NOMO-1 treated with dmso at 0.1 percent for 144 hours (cell line): ENCODE results near the gene UBA1.

Experiments
- DNase-seq: peaks from one replicate; lab custom pipeline; 2025; ENCODE audit not compliant: unreplicated experiment; lab: John Stamatoyannopoulos, UW

Gene UBA1

DNA sequence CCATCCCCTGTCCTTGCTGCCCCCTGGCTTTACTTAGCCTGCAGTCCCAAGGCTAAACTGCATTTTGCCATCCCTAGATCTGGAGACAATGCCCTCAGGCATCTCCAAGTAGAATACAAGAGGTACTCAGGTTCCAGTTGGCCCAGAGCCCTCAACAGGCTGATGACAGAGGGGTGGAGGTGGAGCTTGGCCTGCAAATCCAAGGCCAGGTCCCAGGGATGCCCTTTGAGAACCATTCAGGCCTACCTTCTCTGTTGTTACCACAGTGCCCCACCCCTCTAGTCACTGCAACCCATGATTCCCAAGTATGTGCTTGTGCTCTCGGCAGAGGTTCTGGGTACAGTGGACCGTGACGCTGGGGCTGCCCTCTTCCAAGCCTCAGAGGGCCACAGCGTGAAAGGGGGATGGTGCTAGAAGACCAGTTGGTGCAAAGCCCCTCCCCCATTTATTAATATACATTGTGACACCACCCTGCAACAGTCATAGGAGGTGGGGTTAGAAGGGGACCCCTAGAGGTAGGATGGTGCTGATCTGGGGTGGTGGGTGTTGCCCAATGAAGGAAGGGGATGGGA lies 6.4 kb upstream of the UBA1 start:
- DNase-seq = no peak

- no peak for DNase-seq
These were observed 3.7 kb upstream of the UBA1 start for GRCh38 chrX:47189906-47190305.

- peak; percentile 88 for DNase-seq
These were observed 3.0 kb upstream of the UBA1 start for GRCh38 chrX:47190445-47191269.

- no peak for DNase-seq
These were observed 2.3 kb upstream of the UBA1 start for GRCh38 chrX:47191331-47191730.

DNA sequence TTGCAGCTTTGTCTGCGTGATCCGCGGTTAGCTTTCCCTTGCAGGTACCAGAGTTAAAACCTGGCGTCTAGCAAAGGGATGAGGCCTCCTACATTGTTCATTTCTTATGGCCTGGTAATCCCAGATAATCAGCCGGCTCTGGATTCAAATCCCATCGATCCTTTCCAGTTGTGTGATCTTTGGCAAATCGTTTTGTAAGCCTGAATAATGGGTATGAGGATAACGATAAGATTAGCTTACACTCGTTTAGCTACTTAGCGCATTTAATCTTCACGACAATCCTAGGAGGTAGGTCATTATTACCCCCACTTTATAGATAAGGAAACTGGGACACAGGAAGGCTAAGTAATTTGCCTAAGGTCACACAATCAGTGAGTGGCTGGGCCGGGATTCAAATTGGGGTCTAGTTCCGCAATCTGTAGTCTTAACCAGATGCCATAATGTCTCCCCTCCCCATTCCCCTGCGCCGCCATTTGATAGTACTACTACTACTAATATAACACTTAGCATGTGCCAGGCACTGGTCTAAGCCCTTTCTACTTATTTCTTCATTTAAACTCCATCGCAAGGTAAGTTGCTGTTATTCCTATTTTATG lies 1.7 kb upstream of the UBA1 start:
- DNase-seq = no peak

GRCh38 chrX:47194194-47194787 lies 662 bp downstream of the UBA1 start:
- no peak for DNase-seq

DNA sequence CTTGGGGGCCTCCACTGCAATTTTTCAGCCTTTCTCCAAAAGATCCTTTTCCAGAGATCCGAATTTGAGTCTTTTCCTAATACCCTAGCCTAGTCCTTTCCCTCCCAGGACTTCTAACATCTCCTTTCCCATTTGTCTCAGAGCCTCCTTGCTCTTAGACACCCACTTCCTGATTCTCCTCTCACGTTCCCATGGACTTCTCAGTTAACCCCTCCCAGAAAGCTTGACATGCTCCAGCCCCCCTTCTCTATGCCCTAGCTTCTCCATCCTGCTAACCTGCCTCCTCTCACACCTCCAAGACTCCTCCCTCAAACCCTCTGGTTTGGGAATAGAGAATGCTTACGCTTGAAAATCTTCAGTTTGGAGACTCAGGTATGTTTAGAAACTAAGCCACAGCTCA lies 2.5 kb downstream of the UBA1 start:
- DNase-seq = no peak

GRCh38 chrX:47197526-47197925 lies 3.9 kb downstream of the UBA1 start:
- no peak for DNase-seq

DNA sequence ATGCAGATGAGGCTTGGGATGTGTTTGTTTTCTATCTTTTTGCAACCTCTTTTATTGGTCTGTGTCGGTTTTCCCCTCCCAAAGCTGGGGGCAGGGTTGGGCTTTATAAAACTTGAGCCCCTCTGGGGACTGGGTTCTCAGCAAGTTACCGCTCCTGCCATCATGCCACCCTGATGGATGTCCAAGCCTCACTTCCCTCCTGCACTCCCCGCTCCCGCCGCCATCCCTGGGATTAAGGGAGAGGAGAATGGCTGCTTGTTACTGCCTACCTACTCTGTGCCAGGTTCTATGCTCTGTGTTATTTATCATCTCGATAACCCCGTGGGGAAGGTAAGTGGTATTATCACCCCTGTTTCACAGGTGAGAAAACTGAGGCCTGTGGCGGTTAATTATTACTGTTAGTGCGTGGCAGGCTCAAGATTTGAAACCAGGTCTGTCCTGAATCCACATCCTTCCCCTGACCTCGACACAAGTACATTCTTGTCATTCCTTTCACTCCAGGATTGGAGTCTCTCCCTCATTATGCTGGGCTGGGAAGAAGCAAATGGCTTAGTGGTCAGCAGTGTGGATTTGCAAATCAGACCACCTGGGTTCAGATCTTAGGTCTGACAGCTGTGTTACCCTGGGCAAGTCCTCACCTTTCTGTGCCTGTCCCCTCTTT lies 4.5 kb downstream of the UBA1 start:
- DNase-seq = no peak

GRCh38 chrX:47198687-47199080 lies 5.1 kb downstream of the UBA1 start:
- DNase-seq = no peak

GRCh38 chrX:47199286-47199685 lies 5.7 kb downstream of the UBA1 start:
- DNase-seq = no peak

DNA sequence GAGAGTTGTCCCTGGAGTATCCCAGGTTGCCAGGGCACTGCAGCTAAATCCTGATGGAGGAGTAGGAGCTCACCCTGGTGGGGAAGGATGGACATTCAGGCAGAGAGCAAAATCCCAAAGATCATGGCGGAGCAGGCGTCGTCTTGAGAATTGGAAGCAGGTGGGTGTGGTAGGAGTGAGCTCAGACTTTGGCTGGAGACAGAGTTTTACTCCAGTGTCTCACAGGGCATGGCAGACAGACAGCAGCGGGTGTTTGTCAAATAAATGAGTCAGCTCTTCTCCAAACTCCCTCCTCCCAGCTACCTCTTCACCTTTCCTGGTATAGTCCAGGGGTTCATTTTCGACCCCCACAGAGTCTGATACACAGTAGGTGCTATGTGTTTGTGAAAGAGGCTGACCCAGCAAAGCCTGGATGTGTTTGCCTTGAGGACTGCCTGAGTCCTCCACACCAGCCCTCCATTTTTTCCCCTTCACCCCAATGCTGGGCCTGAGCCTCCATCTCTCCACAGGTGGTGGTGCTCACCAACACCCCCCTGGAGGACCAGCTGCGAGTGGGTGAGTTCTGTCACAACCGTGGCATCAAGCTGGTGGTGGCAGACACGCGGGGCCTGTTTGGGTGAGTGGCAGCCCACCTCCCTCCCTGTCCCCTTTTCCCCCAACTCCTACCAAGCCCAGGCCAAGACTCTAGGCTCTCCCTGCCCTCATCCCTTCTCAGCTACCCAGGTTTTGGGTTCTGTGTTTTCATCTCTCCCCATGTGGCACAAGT lies 6.9 kb downstream of the UBA1 start:
- no peak for DNase-seq

GRCh38 chrX:47201345-47201944 lies 7.8 kb downstream of the UBA1 start:
- no peak for DNase-seq

DNA sequence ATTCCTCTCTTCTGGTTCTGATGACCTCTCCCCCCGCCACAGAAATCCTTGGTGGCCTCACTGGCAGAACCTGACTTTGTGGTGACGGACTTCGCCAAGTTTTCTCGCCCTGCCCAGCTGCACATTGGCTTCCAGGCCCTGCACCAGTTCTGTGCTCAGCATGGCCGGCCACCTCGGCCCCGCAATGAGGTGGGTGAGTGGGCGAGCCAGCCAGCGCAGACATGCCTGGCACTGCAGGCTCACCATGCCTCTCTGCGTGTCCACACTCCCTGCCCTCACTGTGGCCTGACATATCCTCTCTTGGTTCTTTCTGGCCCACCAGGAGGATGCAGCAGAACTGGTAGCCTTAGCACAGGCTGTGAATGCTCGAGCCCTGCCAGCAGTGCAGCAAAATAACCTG lies 8.7 kb downstream of the UBA1 start:
- DNase-seq = no peak

GRCh38 chrX:47202877-47203276 lies 9.2 kb downstream of the UBA1 start:
- no peak for DNase-seq

GRCh38 chrX:47204970-47205369 lies 11.3 kb downstream of the UBA1 start:
- DNase-seq = no peak

- DNase-seq = no peak
These were observed 12.7 kb downstream of the UBA1 start for GRCh38 chrX:47206316-47206715.

- DNase-seq = no peak
These were observed 14.5 kb downstream of the UBA1 start for GRCh38 chrX:47208108-47208507.

DNA sequence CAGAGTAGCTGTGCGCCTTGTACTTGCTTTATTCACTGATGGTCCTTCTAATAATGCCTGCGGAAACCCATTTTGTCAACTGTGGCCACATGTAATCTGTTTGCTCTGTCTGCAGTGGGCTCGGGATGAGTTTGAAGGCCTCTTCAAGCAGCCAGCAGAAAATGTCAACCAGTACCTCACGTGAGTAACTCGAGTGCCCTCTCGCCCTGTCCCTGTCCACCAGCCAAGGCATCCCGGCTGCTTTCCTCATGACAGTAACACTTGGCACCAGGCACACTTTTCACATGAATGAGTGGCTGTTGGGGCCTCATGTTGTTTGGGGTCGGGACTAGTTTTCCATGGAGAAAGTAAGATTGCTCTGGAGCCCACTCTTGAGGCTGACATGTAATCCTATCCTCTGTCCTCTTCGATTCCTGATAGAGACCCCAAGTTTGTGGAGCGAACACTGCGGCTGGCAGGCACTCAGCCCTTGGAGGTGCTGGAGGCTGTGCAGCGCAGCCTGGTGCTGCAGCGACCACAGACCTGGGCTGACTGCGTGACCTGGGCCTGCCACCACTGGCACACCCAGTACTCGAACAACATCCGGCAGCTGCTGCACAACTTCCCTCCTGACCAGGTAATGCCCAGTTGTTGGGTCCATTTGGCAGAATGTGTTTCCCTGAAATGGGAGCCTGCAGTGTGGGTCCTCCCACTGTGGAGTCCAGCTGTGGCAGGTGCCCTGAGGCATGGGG lies 16.0 kb downstream of the UBA1 start:
- DNase-seq = no peak
